IPS-11a (cell line): ENCODE results near the gene KRT5.
"Not testable (repeated sequence)": the region's sequence is repeated elsewhere in the genome, so short reads cannot be mapped to it uniquely, and the experiment has no call there.

Source experiments
- H3K4me3 ChIP-seq: one replicate; pipeline ENCODE4 v1.5.1; 2013; ENCODE audit warnings: low read depth, low read length, control low read depth

KRT5 gene

GRCh38 chr12:52522346-52523011 is 2.3 kb upstream of the KRT5 start:
- H3K4me3 ChIP-seq, result no peak overlapping the region

GRCh38 chr12:52521568-52522266 is 1.5 kb upstream of the KRT5 start:
- H3K4me3 ChIP-seq, result no peak overlapping the region

GRCh38 chr12:52521175-52521567 is 977 bp upstream of the KRT5 start:
- H3K4me3 ChIP-seq, result no peak overlapping the region

GRCh38 chr12:52519387-52519703 is 849 bp downstream of the KRT5 start:
- H3K4me3 ChIP-seq, result no peak overlapping the region

GRCh38 chr12:52518574-52519386 is 1.4 kb downstream of the KRT5 start:
- H3K4me3 ChIP-seq, result no peak overlapping the region

GRCh38 chr12:52517888-52518287 is 2.3 kb downstream of the KRT5 start:
- no peak overlapping the region for H3K4me3 ChIP-seq

- H3K4me3 ChIP-seq, result no peak overlapping the region
Observed at GRCh38 chr12:52517005-52517835, 3.0 kb downstream of the KRT5 start.

- no peak overlapping the region for H3K4me3 ChIP-seq
Observed at GRCh38 chr12:52515927-52516831, 4.0 kb downstream of the KRT5 start.

GRCh38 chr12:52515319-52515646 is 4.9 kb downstream of the KRT5 start:
- H3K4me3 ChIP-seq, result no peak overlapping the region

- H3K4me3 ChIP-seq, result no peak overlapping the region
Observed at GRCh38 chr12:52514471-52515318, 5.5 kb downstream of the KRT5 start.

GRCh38 chr12:52513736-52514135 is 6.5 kb downstream of the KRT5 start:
- no peak overlapping the region for H3K4me3 ChIP-seq

GRCh38 chr12:52508211-52508610 is 12.0 kb downstream of the KRT5 start:
- no peak overlapping the region for H3K4me3 ChIP-seq

GRCh38 chr12:52506858-52507715 is 13.1 kb downstream of the KRT5 start:
- no peak overlapping the region for H3K4me3 ChIP-seq

- no peak overlapping the region for H3K4me3 ChIP-seq
Observed at GRCh38 chr12:52502877-52503276, 17.3 kb downstream of the KRT5 start.

GRCh38 chr12:52501490-52501889 is 18.7 kb downstream of the KRT5 start:
- no peak overlapping the region for H3K4me3 ChIP-seq

- H3K4me3 ChIP-seq, result not testable (repeated sequence)
Observed at GRCh38 chr12:52500574-52500973, 19.6 kb downstream of the KRT5 start.

- H3K4me3 ChIP-seq, result no peak overlapping the region
Observed at GRCh38 chr12:52499806-52500560, 20.2 kb downstream of the KRT5 start.

GRCh38 chr12:52498946-52499345 is 21.2 kb downstream of the KRT5 start:
- no peak overlapping the region for H3K4me3 ChIP-seq
